Stimulated activated naive CD4-positive, alpha-beta T cell treated with Interleukin-2 at 50 U/mL for 16 hours (primary cell): ENCODE measurements around the gene ARID5B.

Experiments used
- DNase-seq: peaks from one replicate; lab custom pipeline; 2025; lab: John Stamatoyannopoulos, UW

Gene ARID5B

DNA sequence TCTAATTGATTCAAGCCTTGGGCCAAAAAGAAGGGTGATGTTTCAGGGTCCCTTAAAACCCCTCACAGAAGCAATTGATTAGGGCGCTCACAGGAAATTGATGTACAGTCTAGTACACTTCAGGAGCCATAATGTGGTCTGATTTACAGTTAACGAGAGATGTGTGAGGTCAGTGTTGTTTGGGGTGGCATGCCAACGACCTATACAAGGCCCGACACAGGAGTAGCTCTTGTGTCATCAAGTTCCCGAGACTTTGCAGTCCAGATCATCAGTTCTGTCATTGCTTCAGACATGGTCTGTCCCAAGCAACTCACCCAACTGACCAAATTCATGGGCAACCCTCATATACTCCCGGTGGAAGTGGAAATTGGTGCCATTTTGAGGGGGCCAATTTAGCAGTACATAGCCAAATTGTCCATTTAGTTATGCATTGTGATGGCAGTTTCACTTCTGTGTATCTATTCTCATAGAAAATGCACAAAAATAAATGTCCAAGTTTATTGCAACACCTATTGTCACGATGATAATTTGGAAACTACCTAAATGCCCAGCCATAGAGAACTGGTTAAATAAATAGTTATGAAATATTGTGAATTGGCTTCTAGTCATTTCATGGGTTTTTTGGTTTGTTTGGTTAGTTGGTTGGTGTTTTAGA, 18.0 kb upstream of the ARID5B start:
- no peak for DNase-seq

DNA sequence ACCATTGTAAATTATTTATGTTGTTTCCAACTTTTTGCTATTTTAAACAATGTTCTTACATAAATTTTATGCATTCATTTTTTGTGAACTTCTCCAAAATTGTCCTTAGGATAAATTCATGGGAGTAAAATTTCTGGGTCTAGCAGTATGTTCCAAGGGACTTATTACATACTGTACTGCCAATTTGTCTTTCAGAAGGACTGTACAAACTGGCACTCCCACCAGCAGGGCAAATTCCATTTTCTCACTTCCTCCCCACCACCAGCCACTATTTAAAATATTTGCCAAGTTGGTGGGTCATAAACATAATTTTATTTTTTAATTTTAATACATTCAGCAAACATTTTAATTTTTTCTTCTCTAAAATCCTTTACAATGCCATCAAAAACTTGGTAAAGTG, 13.7 kb upstream of the ARID5B start:
- no peak for DNase-seq

DNA sequence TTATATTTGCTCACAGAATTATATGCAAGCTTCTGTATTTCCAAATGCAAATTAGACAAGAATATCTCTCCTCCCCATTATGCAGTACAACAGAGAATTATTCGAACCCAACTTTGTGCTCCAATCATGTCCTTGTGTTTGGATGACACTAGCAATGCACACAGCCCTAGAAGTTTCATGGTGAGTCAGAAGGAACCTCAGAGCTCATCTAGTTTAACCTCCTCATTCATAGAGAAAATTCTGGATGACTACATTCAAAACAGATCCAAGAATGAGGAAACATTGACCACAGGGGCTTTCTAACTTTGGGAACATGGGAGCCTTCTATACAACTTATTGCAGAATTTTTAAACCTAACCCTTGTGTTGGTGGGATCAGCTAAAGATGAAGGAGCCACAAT, 12.8 kb upstream of the ARID5B start:
- no peak for DNase-seq

DNA sequence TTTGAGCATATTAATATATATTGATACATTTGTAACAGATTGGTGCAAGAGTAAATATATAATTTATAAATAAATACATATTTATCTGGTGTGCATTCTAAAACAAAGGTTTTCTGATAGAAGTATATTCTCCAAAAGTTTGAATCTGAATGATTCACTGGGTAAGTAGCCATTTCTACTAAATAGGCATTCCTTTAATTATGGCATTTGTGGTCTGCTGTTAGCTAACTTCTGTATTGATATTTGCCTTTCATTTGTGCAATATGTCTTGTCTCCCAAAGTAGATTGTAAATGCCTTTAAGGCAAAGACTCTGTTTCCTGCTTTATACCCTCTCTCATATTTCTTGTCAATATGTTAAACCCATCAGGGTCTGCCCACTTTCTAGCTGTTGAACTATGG, 11.1 kb upstream of the ARID5B start:
- no peak for DNase-seq

DNA sequence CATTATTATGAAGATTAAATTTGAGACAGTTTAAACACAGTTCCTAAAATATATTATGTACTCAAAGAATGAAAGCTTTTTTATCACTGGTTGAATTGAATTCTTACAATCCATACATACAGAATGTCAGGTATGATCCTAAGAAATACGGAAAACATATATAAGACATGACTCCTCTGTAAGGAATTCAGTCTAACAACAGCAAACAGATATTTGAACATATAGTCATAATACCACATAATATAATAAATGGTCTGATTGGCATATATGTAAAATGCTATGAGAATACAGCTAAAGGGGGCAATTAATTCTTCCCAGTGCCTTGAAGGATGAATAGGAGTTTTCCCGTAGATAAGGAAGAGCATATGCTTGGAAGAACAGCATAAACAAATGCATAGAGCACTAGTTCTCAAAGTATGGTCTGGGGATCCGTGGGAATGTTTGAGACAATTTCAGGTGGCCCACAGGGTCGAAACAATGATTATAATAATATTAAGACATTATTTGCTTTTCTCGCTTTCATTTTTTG, 10.6 kb upstream of the ARID5B start:
- DNase-seq = no peak

DNA sequence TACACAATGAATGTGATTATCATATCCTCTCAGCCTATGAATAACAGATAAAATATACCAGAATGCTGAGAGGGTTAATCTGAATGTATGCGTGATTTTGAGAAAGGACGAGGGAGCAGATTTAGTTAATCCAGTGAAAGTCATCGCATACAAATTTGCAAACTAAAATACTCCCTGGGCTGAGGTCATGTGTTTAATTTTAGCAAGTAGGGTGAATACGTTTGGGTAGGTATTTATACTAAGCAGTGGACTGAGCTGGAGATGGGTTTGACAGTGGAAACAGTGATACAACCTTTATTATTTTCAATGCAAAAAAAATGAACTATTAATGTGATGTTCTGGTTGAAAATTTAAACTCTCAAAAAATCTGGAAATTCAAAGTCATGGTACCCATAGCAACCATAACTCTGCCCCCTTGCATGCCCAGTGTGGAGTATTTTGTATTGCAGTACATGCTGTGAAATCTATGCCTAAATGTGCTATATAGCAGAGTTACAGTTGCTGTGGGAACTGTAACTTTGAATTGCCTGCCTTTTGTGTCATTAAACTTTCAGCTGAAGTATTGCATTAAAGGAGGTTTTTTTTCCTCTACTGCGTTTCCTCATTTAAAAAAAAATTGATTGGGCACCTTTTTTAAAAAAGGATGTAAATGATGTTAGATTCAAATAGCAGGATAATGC, 9.5 kb upstream of the ARID5B start:
- DNase-seq = no peak

DNA sequence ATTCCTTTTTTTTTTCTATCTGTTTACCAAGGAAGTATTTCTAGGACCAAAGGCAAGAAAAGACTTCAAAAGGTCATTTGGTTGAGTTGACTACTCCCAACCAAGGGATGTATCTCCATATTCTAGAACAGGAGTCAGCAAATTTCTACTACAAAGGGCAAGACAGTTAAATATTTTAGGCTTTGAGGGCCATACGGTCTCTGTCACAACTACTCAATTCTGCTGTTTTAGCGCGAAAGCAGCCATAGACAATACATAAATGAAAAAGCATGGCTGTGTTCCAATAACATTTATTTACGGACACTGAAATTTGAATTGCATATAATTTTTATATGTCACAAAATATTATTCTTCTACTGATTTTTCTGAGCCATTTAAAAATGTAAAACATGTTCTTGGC, 8.5 kb upstream of the ARID5B start:
- no peak for DNase-seq

DNA sequence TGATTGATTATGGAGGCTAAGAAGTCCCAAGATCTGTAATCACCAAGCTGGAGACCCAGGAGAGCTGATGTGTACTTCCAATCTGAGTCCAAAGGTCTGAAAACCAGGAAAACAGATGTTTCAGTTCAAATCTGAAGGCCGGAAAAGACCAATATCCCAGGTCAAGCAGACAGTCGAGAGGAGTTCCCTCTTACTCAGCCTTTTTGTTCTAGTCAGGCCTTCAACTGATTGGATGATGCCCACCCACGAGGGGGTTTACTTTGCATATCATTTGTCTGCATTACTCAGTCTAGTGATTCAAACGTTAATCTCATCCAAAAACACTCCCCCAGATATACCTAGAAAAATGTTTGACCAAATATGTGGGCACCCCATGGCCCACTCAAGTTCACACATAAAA, 7.4 kb upstream of the ARID5B start:
- peak; percentile 44 for DNase-seq

DNA sequence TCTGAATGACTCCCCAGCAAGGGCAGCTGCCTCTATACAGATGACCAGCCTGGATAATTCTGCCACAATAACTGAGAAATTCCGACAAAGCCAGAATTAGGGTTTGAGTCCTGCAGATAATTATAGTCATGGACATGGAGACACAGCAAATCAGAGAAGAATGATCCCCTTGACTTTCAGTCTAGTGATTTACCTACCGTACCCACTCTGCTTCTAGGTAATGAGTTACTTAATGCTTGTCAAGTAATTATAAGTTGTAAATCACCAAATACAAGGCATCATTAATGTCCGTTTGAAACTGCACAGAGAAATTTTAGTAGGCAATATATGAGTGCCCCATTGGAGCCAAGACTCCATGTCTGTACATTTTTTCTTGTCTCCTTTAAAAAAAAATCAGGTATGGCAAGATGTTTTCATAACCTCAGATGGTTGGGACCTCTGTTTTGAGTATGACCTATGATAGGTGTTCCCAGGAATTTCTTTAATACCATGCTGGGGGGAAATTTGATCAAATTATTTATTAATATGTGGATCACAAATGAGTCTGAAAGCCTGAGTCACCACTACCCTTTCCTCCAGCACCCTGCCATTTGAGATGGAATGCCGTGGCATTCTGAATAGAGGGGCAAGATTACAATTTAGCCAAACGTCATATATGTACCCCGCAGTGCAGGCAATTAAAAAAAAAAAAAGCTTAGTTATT, 5.5 kb upstream of the ARID5B start:
- DNase-seq = no peak

DNA sequence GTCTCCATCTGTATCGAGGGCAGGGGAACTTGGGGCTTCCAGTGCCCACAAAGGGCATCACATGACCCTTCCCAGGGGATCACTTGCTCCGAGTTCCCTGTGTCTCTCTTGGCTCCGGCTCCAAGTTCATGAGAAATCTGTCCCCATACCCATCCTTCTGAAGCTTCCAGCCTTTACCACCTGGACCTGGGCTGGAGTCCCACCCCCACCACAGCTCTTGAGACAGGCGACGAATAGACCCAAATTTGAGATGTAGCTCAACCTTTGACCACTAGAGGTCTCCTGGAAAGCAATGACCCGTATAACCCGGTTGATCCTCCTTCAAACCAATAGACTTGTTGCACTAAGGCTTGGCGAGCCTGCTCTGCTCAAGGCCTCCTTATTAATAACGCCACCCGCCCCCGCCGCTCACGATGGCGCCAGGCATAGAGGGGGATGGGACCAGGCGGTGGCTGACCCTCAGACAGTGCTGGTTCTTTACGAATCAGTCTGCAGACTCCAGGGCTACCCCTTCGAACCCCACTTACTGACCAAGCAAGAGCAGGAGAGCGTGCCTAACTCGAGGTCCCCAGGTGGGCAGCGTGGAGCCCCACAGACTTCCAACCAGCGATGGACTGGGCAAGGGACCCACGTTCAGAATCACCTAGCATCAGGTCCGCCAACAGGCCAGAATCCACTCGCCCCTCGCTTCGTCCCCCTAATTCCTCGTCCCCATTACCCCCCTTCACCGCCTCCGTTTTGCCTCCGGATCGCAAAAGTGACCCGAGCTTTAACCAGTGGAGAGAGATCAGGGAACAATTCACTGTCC, 4.4 kb upstream of the ARID5B start:
- DNase-seq = peak; percentile 29

DNA sequence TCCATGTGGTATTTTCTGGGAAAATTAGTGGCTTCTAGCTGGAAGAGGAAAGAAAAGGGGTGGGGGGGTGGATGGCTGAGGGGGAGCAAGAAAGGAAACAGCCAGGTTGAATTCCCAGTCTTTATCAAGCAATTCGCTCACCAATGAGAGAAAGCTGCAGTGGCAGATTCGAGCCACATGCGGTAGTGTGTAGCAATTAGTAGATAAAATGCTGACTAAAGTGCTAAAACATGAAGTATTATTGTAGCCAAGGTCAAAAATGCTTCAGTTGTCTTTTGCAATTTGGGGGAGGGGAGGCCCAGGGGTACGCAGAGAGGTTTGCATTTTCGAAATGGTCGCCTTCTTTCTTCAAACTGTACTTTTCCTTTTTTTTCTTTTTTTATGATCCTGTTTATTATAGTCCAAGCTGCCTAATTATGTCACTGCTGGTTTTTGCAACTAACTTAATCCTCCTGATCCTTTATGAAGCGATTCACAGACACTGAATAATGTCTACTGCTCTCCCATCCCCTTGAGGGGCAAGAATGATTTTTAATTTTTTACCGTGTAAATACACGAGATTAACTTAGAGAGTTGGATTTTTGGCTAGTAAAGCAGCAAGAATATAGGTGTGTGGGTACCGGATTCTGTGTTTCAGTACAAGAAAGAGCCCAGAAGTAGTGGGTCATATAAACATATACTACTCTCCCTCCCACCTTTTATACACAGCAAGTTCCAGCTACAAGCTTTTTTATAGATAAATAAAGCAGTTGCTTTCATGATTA, 3.6 kb upstream of the ARID5B start:
- no peak for DNase-seq

DNA sequence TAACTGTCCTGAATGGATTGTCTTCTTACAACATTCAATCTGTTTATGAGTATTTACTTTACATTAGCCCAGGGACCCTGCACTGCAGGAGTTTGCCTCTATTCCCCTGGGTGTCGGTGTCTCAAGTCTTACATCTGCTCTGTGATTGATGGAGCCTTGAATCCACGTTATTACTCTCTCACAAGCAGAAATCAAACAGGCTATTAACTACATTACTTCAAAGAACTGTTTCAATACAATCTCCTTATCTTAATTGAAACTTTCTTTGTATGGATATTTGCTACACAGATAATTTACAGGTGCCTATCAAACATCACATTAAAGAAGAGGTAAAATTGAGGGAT, 3.1 kb upstream of the ARID5B start:
- no peak for DNase-seq

DNA sequence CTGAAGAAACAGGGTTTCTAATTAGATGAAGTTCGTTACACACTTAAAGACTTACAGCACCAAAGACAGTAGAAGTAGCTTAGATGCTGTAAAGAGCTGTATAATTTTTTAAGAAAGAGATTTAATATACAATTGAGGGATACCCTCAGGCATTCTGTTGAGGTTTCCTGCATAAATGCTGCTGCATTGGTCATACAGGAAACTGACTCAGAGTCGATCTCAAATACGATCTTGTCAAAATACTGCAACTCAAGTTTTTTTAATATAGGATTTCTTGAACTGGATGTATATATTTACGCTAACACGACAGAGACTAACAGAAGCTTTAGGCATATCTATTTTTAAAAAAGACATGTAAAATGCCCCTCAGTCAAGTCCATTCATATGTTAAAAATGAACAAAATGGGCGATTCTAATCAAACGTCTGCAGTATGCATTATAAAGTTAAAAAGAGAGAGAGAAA, 2.4 kb upstream of the ARID5B start:
- DNase-seq = no peak

DNA sequence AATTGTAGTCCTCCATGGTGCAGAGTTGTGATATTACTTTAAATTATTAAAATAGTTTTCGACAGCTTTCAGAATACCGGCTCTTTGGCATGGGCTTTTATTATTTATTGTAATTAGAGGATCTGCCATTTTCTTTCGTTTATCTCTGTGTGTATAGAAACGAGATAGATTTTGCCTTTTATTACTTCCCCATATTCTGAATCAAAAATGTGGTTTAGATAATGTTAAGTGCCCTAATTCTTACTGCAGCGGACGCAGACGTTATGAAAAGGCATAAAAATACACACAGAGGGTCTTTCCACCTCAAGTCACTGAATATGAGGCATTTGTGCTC, 1.9 kb upstream of the ARID5B start:
- no peak for DNase-seq

DNA sequence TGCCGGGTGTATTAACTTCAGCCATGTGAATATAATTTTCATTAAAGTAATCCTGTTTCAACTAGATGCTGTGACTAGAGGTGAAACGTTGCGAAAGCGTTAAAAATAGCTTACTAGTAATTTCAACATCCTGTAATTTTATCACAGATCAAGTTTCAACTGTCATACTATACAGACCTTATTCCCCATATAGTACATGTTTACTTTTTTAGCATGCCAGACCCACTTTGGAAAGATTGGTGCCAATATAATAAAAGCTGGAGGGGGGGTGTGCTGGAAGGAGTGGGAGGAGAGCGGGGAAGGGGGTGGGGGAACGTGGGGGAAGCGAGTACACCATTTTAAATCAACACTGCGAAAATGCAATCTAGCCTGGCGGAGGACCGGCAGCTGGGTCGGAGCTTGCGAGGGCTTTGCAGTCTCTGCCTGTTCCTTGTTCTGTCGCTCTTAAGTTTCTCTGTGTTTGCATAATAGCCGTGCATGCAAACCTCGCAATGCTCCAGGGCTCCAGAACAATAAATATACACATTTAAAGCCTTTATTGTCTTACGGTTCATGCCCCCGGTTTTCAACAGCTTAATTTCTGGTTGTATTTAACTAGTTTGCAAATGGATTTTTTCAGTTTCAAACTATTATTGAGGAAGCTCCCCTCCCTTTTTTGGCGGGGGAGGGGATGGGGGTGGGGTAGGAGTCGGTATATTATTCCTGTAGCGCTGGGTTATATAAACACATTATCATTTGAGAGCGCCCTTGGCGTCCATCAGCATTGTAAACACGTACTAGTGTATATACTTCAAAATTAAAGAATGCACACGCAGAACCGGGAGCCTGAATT, 1.3 kb upstream of the ARID5B start:
- peak; percentile 51 for DNase-seq

DNA sequence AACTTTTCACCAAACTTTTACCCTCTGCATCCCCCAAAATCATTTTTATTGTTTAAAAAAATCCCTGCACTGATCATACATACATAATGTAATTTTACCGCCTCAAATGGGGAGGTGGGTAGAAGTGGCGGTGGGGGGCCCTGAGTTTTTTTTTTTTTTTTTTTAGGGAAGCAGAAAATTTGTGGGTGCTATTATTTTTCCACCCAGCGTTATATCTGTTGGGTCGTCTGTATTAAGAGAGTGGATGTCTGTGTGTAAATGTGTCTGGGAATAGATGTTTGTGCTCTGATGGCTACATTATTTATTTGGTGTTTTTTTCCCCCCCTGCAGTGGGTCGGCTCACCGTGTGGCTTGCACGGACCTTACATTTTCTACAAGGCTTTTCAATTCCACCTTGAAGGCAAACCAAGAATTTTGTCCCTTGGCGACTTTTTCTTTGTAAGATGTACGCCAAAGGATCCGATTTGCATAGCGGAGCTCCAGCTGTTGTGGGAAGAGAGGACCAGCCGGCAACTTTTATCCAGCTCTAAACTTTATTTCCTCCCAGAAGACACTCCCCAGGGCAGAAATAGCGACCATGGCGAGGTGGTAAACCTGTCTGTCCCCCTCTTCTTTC, 438 bp downstream of the ARID5B start:
- DNase-seq = no peak

DNA sequence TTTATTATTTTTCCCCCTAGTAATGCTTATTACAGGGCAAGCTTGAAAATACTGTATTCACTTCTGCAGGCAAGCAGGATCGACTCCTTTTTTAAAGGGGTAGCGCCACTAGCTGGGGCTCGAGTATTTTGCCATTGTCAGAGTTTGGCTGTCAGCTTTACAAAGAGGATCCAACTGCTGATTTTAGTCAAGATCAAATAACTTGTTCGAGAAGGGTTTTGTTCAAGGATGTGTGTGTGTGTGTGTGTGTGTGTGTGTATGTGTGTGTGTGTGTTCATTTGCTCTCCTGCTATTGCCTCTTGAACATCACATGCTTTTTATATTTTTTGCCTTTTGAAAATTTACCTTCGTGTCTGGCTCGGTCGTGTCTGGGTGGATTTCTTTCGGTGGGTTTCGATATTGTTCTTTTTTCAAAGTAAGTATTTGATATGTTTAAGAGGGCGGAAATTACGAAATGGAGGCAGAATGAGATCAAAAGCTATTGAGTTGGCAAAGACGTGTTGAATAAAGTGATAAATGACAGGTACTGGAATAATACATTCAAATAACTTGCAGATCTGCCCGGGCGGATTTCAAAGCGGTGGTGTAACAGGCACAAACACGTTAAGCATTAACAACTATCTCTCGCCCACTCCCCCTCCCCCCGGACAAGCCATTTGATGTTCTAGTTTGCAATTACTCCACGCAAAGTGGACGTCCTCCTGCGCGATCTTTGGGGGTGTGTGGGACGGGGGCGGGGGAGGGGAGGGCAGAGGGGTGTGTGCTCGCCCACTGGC, 1.1 kb downstream of the ARID5B start:
- peak; percentile 80 for DNase-seq

DNA sequence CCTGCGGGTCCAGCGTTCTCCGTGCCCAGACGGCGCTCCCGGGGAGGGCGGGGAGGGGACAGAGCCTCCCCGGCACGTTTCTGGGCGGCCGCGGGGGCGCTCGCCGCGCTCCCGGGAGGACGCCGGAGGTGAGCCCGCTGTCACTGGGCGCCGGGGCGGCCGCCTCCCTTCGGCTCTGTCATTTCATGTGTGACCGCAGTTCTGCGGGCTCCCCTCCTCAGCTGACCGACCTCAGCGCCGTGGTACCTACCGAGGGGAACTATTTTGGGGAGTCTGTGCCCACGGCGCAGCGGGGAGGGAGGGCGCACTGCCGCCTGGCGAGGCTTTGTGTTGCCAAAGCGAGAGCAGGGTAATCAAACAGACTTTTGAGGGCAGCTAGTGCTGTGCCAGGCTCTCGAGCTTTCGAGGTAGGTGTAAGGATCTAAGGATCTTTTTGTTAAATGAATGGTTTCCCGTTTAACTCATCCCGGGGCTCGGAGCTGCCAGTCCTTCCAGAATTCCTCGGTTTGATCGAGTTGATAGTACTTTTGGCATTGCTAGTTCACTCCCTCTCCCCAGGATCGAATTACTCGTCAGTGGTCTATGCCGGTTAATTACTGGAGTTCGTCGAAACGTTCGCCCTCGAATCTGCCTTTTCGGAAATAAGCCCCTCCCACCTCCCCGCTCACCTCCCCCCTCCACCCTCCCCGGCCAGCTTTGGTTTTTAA, 1.9 kb downstream of the ARID5B start:
- peak; percentile 80 for DNase-seq

DNA sequence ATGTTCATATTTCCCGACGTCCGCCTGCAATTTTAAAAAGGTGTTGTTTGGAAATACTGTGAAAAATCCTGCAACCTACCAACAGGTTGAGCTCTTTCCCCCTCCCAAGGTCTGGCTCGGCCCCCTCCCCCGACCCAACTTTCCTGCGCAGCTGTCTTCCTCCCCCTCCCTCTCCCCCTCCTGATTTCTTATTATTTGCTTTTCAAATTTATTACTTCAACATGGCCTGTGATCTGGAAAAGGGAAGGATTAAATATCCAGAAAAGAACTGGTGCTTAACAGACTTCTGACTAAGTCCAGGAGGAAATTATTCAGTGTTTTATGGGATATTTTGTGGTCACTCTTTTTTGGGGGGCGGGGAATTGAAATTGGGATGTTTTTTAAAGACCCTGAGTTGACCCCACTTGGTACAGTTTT, 2.4 kb downstream of the ARID5B start:
- no peak for DNase-seq
